Liver (tissue), 9 donors: ENCODE results near the gene LMCD1. TPM values are rescaled to one million over a fixed set of nuclear protein-coding genes. Genes with fewer than 3 reads are reported as not detected.
A peak's percentile ranks its signal among the peaks of the same experiment; 100 is the strongest.

Source experiments
- DNase-seq: peaks from one replicate; pipeline ENCODE4 v3.0.0-alpha.2; 2017; ENCODE audit warnings: low spot score
- H3K27ac ChIP-seq, 2 donors: one replicate each; pipeline ENCODE4 v1.7.0; 2013; ENCODE audit warnings: inconsistent platforms in 2 of 2, low read length in 2 of 2, control low read depth in 1 of 2, low read depth in 1 of 2, mild to moderate bottlenecking in 1 of 2
- H3K27me3 ChIP-seq, 4 donors: one replicate each; pipeline versions ENCODE4 v1.6.1 to v1.7.0; 2013; ENCODE audit warnings: low read length in 3 of 4, inconsistent platforms in 1 of 4, mild to moderate bottlenecking in 1 of 4, moderate library complexity in 1 of 4; ENCODE audit not compliant: control insufficient read depth in 4 of 4, insufficient read depth in 4 of 4
- H3K36me3 ChIP-seq, 4 donors: one replicate each; pipeline versions ENCODE4 v1.6.1 to v1.7.0; 2013; ENCODE audit warnings: low read length in 3 of 4, mild to moderate bottlenecking in 3 of 4, low read depth in 1 of 4, moderate library complexity in 1 of 4; ENCODE audit not compliant: control insufficient read depth in 4 of 4, insufficient read depth in 3 of 4
- H3K4me1 ChIP-seq, 4 donors: one replicate each; pipeline versions ENCODE4 v1.6.1 to v1.7.0; 2013; ENCODE audit warnings: low read length in 3 of 4, mild to moderate bottlenecking in 3 of 4, moderate library complexity in 1 of 4; ENCODE audit not compliant: control insufficient read depth in 4 of 4, insufficient read depth in 4 of 4
- H3K4me3 ChIP-seq, 3 donors: one replicate each; pipeline versions ENCODE4 v1.6.1 to v1.7.0; 2013; ENCODE audit warnings: low read length in 3 of 3, control low read depth in 1 of 3, low read depth in 1 of 3, mild to moderate bottlenecking in 1 of 3
- H3K9ac ChIP-seq, 2 donors: one replicate each; pipeline ENCODE4 v1.7.0; 2013; ENCODE audit warnings: low read length in 2 of 2, mild to moderate bottlenecking in 2 of 2, moderate library complexity in 2 of 2, control low read depth in 1 of 2, low read depth in 1 of 2
- H3K9me3 ChIP-seq, 4 donors: one replicate each; pipeline versions ENCODE4 v1.6.1 to v1.7.0; 2013; ENCODE audit warnings: low read length in 3 of 4; ENCODE audit not compliant: control insufficient read depth in 4 of 4
- CTCF ChIP-seq: fragments of 150-350 bp; IDR thresholded peaks from 2 replicates; pipeline ENCODE4 v1.5.1; 2017; ENCODE audit warnings: improper control_type of control experiment, low read depth, low read length; ENCODE audit not compliant: missing input control
- FOXA2 ChIP-seq: IDR thresholded peaks from 2 replicates; pipeline ENCODE4 v1.6.1; 2016; ENCODE audit warnings: antibody characterized with exemption
- HNF4G ChIP-seq: IDR thresholded peaks from 2 replicates; pipeline ENCODE4 v1.6.1; 2016; ENCODE audit warnings: antibody characterized with exemption
- JUND ChIP-seq, 2 donors: IDR thresholded peaks; 2 replicates each; pipeline ENCODE4 v1.6.1; 2016; ENCODE audit warnings: antibody characterized with exemption in 2 of 2
- MAX ChIP-seq: IDR thresholded peaks from 2 replicates; pipeline ENCODE4 v1.6.1; 2016; ENCODE audit warnings: antibody characterized with exemption
- NR2F2 ChIP-seq: IDR thresholded peaks from 2 replicates; pipeline ENCODE4 v1.6.1; 2016; ENCODE audit warnings: antibody characterized with exemption
- RAD21 ChIP-seq, 2 donors: IDR thresholded peaks; 2 replicates each; pipeline ENCODE4 v1.6.1; 2016; ENCODE audit warnings: antibody characterized with exemption in 2 of 2, mild to moderate bottlenecking in 2 of 2
- REST ChIP-seq: IDR thresholded peaks from 2 replicates; pipeline ENCODE4 v1.6.1; 2016; ENCODE audit warnings: antibody characterized with exemption, mild to moderate bottlenecking
- RXRA ChIP-seq, 2 donors: IDR thresholded peaks; 2 replicates each; pipeline ENCODE4 v1.6.1; 2017 to 2018; ENCODE audit warnings: antibody characterized with exemption in 2 of 2, mild to moderate bottlenecking in 1 of 2
- SP1 ChIP-seq: IDR thresholded peaks from 2 replicates; pipeline ENCODE4 v1.6.1; 2018; ENCODE audit warnings: antibody characterized with exemption, mild to moderate bottlenecking
- TAF1 ChIP-seq: conservative IDR thresholded peaks from 2 replicates; pipeline ENCODE4 v1.6.1; 2016; ENCODE audit warnings: antibody characterized with exemption, mild to moderate bottlenecking
- YY1 ChIP-seq: IDR thresholded peaks from 2 replicates; pipeline ENCODE4 v1.6.1; 2016; ENCODE audit warnings: antibody characterized with exemption, mild to moderate bottlenecking
- ZBTB33 ChIP-seq: IDR thresholded peaks from 2 replicates; pipeline ENCODE4 v1.6.1; 2016; ENCODE audit warnings: antibody characterized with exemption
- WGBS: extraction: QIAGEN DNeasy Blood & Tissue Kit; methylation state at CpG from one replicate; pipeline ENCODE4 v1.1.7; 2013; 5-methylcytosine and 5-hydroxymethylcytosine counted together
- polyA plus RNA-seq, 2 donors: library from polyadenylated mRNA; stranded (reverse) in 1 of 2; unstranded in 1 of 2; fragments of 200-250 nt in 1 of 2; fragments of >200 nt in 1 of 2; fragmentation: Nextera tagmentation in 1 of 2; extraction: Ambion mirVana in 1 of 2; gene quantifications; one replicate each; pipeline versions ENCODE4 v1.2.1 to v1.2.3, GENCODE V29; 2013 to 2015
- total RNA-seq, 2 donors: library from RNA; depleted of rRNA; stranded (reverse); fragments of >200 nt; gene quantifications; one replicate each; pipeline ENCODE4 v1.2.3, GENCODE V29; 2014
- donor health status: healthy.
- donor health status: healthy.
- donor health status: healthy.
- donor health status: healthy.
- donor health status: healthy.

LMCD1 gene
- total and polyA plus RNA-seq, 4 donors: 3.1 to 8.3 (median 6.0) TPM

- TF ChIP-seq CTCF: no peak
Measured at GRCh38 chr3:8474991-8475390, 26.6 kb upstream of the LMCD1 start (continued).

- Histone ChIP-seq H3K4me1 (peaks cover 0 to 4% (median 0%) of the 10 kb centered on the region in 4 donors), H3K27ac (no peak overlapping the region), H3K4me3 (no peak overlapping the region), H3K36me3 (no peaks in the 10 kb centered on the region), H3K27me3 (no peaks in the 10 kb centered on the region), H3K9me3 (peaks cover 0 to 3% (median 0%) of the 10 kb centered on the region in 4 donors), H3K9ac (no peak overlapping the region)
- WGBS: 73% methylated on average over 3 of the region's 3 CpGs
- TF ChIP-seq RAD21 (IDR thresholded peaks at IDR 0.05) (no peak), TAF1 (no peak), FOXA2 (no peak), ZBTB33 (no peak), JUND (IDR thresholded peaks at IDR 0.05) (no peak), RXRA (IDR thresholded peaks at IDR 0.05) (no peak), MAX (no peak), YY1 (no peak), SP1 (no peak)
- DNase-seq: no peak
Measured at GRCh38 chr3:8480699-8481098, 20.9 kb upstream of the LMCD1 start.

- DNase-seq: no peak
- 87% methylated on average over 2 of the region's 2 CpGs for WGBS
- TF ChIP-seq RAD21 (IDR thresholded peaks at IDR 0.05): peak; percentile 15 to 46
- no peak for TF ChIP-seq MAX
- TF ChIP-seq NR2F2: no peak
- TF ChIP-seq YY1: no peak
- no peak for TF ChIP-seq FOXA2
- no peak overlapping the region for H3K4me3 ChIP-seq
- peaks cover 0 to 4% (median 0%) of the 10 kb centered on the region in 4 donors for H3K4me1 ChIP-seq
- H3K9ac ChIP-seq: no peak overlapping the region
- H3K9me3 ChIP-seq: peaks cover 0 to 3% (median 0%) of the 10 kb centered on the region in 4 donors
- H3K27me3 ChIP-seq: no peaks in the 10 kb centered on the region
- no peak overlapping the region for H3K27ac ChIP-seq
- no peaks in the 10 kb centered on the region for H3K36me3 ChIP-seq
Measured at GRCh38 chr3:8481380-8481779, 20.2 kb upstream of the LMCD1 start.

- Histone ChIP-seq H3K36me3 (no peaks in the 10 kb centered on the region), H3K4me1 (peaks cover 0 to 4% (median 0%) of the 10 kb centered on the region in 4 donors), H3K9me3 (peaks cover 0 to 3% (median 0%) of the 10 kb centered on the region in 4 donors), H3K27ac (peak overlapping the region in 1 of 2 donors; percentile 47), H3K4me3 (no peak overlapping the region), H3K27me3 (no peaks in the 10 kb centered on the region), H3K9ac (no peak overlapping the region)
- no peak for DNase-seq
- WGBS: 38% methylated on average over 2 of the region's 2 CpGs
- TF ChIP-seq NR2F2: no peak
- TF ChIP-seq ZBTB33: no peak
- TF ChIP-seq REST: peak; percentile 32
- no peak for TF ChIP-seq HNF4G
Measured at GRCh38 chr3:8482263-8482662, 19.4 kb upstream of the LMCD1 start.
